ENCODE data around the gene NEO1. TPM values are rescaled to one million over a fixed set of nuclear protein-coding genes. Genes with fewer than 3 reads are reported as not detected.

The NEO1 gene
- total and polyA plus RNA-seq, 4 donors: 1.6 to 9.9 (median 5.8) TPM

DNA sequence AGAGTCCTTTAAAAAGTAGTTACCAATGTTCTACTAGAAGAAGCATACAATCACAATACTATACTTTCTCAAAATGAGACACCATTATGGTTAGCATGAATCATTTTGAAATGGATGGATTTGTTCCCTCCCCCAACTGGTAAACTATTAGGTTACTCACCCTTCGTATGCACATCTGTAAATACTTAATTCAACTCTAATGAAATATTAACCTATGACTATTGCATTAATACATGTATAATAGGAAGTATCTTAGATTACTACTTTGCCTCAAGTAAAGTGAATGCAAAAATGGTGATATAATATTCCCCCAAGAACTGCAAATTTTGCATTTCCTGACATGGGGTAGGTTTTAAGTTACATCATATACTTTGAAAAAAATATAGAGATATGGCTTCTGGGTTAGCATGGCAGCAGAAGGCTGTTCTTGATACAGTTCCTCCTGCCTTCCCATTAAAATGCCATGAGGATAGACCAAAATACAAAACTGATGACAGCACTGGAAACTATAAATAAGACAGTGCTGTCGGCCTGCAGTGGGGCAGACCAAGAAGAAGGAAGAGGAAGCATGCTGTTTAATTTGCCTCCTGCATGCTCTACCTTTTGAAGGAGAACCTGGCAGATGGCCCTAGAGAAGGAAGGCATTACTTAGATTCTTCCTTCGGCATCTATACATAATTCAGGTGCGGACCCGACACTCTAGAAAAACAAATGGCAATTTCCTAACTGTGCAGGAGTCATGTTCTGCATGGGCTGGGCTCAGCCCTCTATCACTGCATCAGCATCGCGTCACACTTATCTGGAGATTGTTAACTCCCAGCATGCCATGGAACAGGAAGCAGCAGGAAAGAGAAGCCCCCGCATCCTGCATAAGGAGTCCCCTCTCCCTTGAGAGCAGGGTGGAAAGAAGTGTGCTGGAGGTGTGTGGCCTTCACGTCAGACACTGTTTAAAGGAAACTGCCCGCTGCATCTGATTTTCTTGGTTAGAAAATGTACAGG lies 41.8 kb upstream of the NEO1 start:
- H3K4me3 ChIP-seq (ENCODE audit: low read depth in 1 of 3, low read length in 3 of 3): no peak overlapping the region
- WGBS: 73% methylated on average over 10 of the region's 10 CpGs

DNA sequence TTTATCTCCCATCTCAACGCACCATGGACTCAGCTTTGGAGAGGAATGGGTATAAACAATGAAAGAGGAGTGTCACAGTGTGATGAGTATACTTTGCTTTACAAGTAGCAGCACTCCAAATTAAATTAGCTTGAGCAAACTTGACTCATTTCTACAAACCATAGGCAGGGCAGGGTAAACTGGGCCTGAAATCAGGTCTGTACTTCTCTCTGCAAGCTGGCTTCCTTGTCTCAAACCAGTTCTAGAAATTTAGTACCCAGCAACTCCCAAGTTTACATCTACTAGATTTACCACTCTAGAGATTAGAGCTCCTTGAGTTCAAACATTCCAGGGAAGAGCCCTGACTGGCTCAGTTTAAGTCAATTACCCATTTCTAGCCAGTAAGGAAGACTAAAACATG lies 37.4 kb upstream of the NEO1 start:
- 94% methylated on average over 1 of the region's 1 CpG for WGBS
- no peak overlapping the region for H3K9ac ChIP-seq (ENCODE audit: low read depth in 1 of 2, low read length in 2 of 2)
- TF ChIP-seq RAD21 (IDR thresholded peaks at IDR 0.05) (no peak), ATF3 (IDR thresholded peaks at IDR 0.05) (no peak), HNF4A (conservative IDR thresholded peaks at IDR 0.05) (no peak), EGR1 (IDR thresholded peaks at IDR 0.05; ENCODE audit: low read depth in 2 of 2) (no peak), SP1 (IDR thresholded peaks at IDR 0.05) (no peak)
- TF ChIP-seq, protein P1, sequence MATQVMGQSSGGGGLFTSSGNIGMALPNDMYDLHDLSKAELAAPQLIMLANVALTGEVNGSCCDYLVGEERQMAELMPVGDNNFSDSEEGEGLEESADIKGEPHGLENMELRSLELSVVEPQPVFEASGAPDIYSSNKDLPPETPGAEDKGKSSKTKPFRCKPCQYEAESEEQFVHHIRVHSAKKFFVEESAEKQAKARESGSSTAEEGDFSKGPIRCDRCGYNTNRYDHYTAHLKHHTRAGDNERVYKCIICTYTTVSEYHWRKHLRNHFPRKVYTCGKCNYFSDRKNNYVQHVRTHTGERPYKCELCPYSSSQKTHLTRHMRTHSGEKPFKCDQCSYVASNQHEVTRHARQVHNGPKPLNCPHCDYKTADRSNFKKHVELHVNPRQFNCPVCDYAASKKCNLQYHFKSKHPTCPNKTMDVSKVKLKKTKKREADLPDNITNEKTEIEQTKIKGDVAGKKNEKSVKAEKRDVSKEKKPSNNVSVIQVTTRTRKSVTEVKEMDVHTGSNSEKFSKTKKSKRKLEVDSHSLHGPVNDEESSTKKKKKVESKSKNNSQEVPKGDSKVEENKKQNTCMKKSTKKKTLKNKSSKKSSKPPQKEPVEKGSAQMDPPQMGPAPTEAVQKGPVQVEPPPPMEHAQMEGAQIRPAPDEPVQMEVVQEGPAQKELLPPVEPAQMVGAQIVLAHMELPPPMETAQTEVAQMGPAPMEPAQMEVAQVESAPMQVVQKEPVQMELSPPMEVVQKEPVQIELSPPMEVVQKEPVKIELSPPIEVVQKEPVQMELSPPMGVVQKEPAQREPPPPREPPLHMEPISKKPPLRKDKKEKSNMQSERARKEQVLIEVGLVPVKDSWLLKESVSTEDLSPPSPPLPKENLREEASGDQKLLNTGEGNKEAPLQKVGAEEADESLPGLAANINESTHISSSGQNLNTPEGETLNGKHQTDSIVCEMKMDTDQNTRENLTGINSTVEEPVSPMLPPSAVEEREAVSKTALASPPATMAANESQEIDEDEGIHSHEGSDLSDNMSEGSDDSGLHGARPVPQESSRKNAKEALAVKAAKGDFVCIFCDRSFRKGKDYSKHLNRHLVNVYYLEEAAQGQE (IDR thresholded peaks at IDR 0.05): no peak
- TF ChIP-seq, protein P2, sequence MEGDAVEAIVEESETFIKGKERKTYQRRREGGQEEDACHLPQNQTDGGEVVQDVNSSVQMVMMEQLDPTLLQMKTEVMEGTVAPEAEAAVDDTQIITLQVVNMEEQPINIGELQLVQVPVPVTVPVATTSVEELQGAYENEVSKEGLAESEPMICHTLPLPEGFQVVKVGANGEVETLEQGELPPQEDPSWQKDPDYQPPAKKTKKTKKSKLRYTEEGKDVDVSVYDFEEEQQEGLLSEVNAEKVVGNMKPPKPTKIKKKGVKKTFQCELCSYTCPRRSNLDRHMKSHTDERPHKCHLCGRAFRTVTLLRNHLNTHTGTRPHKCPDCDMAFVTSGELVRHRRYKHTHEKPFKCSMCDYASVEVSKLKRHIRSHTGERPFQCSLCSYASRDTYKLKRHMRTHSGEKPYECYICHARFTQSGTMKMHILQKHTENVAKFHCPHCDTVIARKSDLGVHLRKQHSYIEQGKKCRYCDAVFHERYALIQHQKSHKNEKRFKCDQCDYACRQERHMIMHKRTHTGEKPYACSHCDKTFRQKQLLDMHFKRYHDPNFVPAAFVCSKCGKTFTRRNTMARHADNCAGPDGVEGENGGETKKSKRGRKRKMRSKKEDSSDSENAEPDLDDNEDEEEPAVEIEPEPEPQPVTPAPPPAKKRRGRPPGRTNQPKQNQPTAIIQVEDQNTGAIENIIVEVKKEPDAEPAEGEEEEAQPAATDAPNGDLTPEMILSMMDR (IDR thresholded peaks at IDR 0.05; ENCODE audit: low read depth, low read length, missing input control): no peak

More for the DNA sequence above, 41.8 kb upstream of the NEO1 start:
- Histone ChIP-seq H3K9ac (ENCODE audit: low read depth in 1 of 2, low read length in 2 of 2) (no peak overlapping the region), H3K36me3 (ENCODE audit: control insufficient read depth in 4 of 4, insufficient read depth in 3 of 4, low read depth in 1 of 4, low read length in 3 of 4) (no peaks in the 10 kb centered on the region), H3K27me3 (ENCODE audit: control insufficient read depth in 4 of 4, insufficient read depth in 4 of 4, low read length in 3 of 4) (no peaks in the 10 kb centered on the region), H3K9me3 (ENCODE audit: control insufficient read depth in 4 of 4, low read length in 3 of 4) (no peaks in the 10 kb centered on the region), H3K4me1 (ENCODE audit: control insufficient read depth in 4 of 4, insufficient read depth in 4 of 4, low read length in 3 of 4) (no peaks in the 10 kb centered on the region), H3K27ac (ENCODE audit: low read depth in 1 of 2, low read length in 2 of 2) (no peak overlapping the region)
- no peak for DNase-seq (ENCODE audit: low spot score)
- no peak for TF ChIP-seq HNF4G (IDR thresholded peaks at IDR 0.05)
- TF ChIP-seq SP1 (IDR thresholded peaks at IDR 0.05): no peak
- TF ChIP-seq TAF1 (conservative IDR thresholded peaks at IDR 0.05): no peak
- no peak for TF ChIP-seq HNF4A (conservative IDR thresholded peaks at IDR 0.05)
- no peak for TF ChIP-seq RXRA (IDR thresholded peaks at IDR 0.05)
- TF ChIP-seq ZBTB33 (IDR thresholded peaks at IDR 0.05): no peak
- TF ChIP-seq JUND (IDR thresholded peaks at IDR 0.05): no peak
- TF ChIP-seq, protein P1 (IDR thresholded peaks at IDR 0.05): no peak
- TF ChIP-seq FOXA1 (IDR thresholded peaks at IDR 0.05): no peak
- TF ChIP-seq EGR1 (IDR thresholded peaks at IDR 0.05; ENCODE audit: low read depth in 2 of 2): no peak
- TF ChIP-seq GABPA (IDR thresholded peaks at IDR 0.05 in 1 of 2, conservative IDR thresholded peaks at IDR 0.05 in 1 of 2): no peak
- TF ChIP-seq ATF3 (IDR thresholded peaks at IDR 0.05): no peak

More for the DNA sequence above, 37.4 kb upstream of the NEO1 start:
- Histone ChIP-seq H3K4me3 (ENCODE audit: low read depth in 1 of 3, low read length in 3 of 3) (no peak overlapping the region), H3K27me3 (ENCODE audit: control insufficient read depth in 4 of 4, insufficient read depth in 4 of 4, low read length in 3 of 4) (no peaks in the 10 kb centered on the region), H3K4me1 (ENCODE audit: control insufficient read depth in 4 of 4, insufficient read depth in 4 of 4, low read length in 3 of 4) (no peaks in the 10 kb centered on the region), H3K27ac (ENCODE audit: low read depth in 1 of 2, low read length in 2 of 2) (no peak overlapping the region), H3K36me3 (ENCODE audit: control insufficient read depth in 4 of 4, insufficient read depth in 3 of 4, low read depth in 1 of 4, low read length in 3 of 4) (no peaks in the 10 kb centered on the region), H3K9me3 (ENCODE audit: control insufficient read depth in 4 of 4, low read length in 3 of 4) (no peaks in the 10 kb centered on the region)
- no peak for DNase-seq (ENCODE audit: low spot score)
